ENCODE measurements around the gene SPDYE4.

DNA sequence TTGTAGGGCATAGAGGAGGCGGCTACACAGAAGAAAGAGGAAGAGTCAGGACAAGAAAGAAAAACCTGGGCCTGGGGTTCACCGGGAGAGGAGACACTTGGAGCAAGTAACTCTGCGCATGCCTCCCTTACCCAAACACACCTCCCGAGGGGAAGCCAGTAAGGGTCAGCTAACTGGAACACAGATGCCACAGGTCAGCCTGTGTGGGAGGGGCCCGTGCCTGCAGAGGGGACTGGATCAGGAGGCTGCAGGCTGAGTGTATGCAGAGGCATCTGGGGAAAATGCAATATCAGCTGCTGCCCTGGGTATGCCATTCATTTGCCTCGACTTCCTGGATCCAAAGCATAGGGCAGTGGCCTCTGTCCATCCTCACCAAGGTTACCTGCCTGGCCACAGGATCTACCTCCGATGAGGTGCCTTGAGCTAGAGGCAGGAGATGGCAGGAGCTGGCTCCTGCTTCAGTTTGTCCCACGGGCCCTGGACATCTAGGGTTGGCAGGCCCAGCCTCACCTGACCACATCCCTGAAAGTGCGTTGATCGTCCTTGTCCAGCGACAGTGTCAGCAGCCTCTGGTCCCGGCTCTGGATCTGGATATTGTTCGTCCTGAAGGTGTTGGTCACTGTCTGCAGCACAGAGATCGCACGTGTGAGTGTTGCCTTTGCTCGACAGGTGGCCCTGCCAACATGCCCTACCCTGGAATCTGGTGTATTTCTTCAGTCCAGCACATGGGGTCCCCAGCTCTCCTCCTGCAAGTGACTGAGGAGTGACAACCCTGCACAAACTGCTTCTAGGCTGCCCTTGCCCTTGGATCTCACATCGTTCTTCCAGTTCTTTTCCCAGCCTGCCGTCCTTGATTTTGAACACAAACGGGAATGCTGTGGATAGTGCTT lies 45.4 kb upstream of the SPDYE4 start:
- TF ChIP-seq, protein P1, sequence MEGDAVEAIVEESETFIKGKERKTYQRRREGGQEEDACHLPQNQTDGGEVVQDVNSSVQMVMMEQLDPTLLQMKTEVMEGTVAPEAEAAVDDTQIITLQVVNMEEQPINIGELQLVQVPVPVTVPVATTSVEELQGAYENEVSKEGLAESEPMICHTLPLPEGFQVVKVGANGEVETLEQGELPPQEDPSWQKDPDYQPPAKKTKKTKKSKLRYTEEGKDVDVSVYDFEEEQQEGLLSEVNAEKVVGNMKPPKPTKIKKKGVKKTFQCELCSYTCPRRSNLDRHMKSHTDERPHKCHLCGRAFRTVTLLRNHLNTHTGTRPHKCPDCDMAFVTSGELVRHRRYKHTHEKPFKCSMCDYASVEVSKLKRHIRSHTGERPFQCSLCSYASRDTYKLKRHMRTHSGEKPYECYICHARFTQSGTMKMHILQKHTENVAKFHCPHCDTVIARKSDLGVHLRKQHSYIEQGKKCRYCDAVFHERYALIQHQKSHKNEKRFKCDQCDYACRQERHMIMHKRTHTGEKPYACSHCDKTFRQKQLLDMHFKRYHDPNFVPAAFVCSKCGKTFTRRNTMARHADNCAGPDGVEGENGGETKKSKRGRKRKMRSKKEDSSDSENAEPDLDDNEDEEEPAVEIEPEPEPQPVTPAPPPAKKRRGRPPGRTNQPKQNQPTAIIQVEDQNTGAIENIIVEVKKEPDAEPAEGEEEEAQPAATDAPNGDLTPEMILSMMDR (IDR thresholded peaks at IDR 0.05; ENCODE audit: low read depth, low read length): peak; percentile 64
- no peak for TF ChIP-seq EZH2phosphoT487 (IDR thresholded peaks at IDR 0.05; ENCODE audit: low read depth)
